ENCODE results near the gene CA10. TPM values are rescaled to one million over a fixed set of nuclear protein-coding genes. Genes with fewer than 3 reads are reported as not detected.

CA10 gene
- total and polyA plus RNA-seq, 2 experiments from 2014 or later, result 0.92 to 1.5 TPM

GRCh38 chr17:51683291-51683690, 475.2 kb downstream of the CA10 start:
- Histone ChIP-seq H3K4me3 (no peak overlapping the region), H3K27ac (ENCODE audit: low read depth) (no peak overlapping the region), H3F3A (replicated peaks; ENCODE audit: low read depth) (no peaks in the 10 kb centered on the region), H3K4me2 (no peak overlapping the region), H3K9me2 (ENCODE audit: insufficient read depth) (peaks cover 3% of the 10 kb centered on the region; the same call in 1 of the 2 replicates), H3K36me3 (ENCODE audit: insufficient read depth) (no peaks in the 10 kb centered on the region), H3K27me3 (ENCODE audit: insufficient read depth) (no peaks in the 10 kb centered on the region), H2AFZ (no peak overlapping the region), H4K20me1 (replicated peaks; ENCODE audit: insufficient read depth) (no peaks in the 10 kb centered on the region), H3K4me1 (ENCODE audit: insufficient read depth) (peaks cover 6% of the 10 kb centered on the region; the same call in 1 of the 2 replicates), H3K79me2 (replicated peaks; ENCODE audit: insufficient read depth) (no peaks in the 10 kb centered on the region)
- H3K9me3 Mint-ChIP-seq, result no peaks in the 10 kb centered on the region
- H3K4me1 Mint-ChIP-seq, result peaks cover 19% of the 10 kb centered on the region
- H3K4me3 Mint-ChIP-seq, result no peak overlapping the region
- DNase-seq (ENCODE audit: low spot score), result no peak
- TF ChIP-seq ZNF462 (CRISPR knock-in tag; IDR thresholded peaks at IDR 0.05), result no peak
- peaks cover 2% of the 10 kb centered on the region for H3K27me3 Mint-ChIP-seq (ENCODE audit: insufficient read depth, low read depth, poor library complexity)
- ATAC-seq, result no peak
- H3K27ac Mint-ChIP-seq, result no peak overlapping the region
- no peaks in the 10 kb centered on the region for H3K36me3 Mint-ChIP-seq (ENCODE audit: low read depth)

GRCh38 chr17:51682115-51682514, 476.4 kb downstream of the CA10 start:
- Histone ChIP-seq H3K36me3 (ENCODE audit: insufficient read depth) (no peaks in the 10 kb centered on the region), H3K27me3 (ENCODE audit: insufficient read depth) (no peaks in the 10 kb centered on the region), H3K4me3 (no peak overlapping the region), H3K4me1 (ENCODE audit: insufficient read depth) (peaks cover 6% of the 10 kb centered on the region; the same call in 1 of the 2 replicates), H3K4me2 (no peak overlapping the region), H3K79me2 (replicated peaks; ENCODE audit: insufficient read depth) (no peaks in the 10 kb centered on the region), H3F3A (replicated peaks; ENCODE audit: low read depth) (no peaks in the 10 kb centered on the region), H3K27ac (ENCODE audit: low read depth) (no peak overlapping the region), H3K9me2 (ENCODE audit: insufficient read depth) (peaks cover 3% of the 10 kb centered on the region; the same call in 1 of the 2 replicates), H2AFZ (no peak overlapping the region), H4K20me1 (replicated peaks; ENCODE audit: insufficient read depth) (no peaks in the 10 kb centered on the region)
- H3K4me1 Mint-ChIP-seq, result peaks cover 19% of the 10 kb centered on the region
- ATAC-seq (no peak), DNase-seq (ENCODE audit: low spot score) (no peak)
- H3K27ac Mint-ChIP-seq, result no peak overlapping the region
- H3K4me3 Mint-ChIP-seq, result no peak overlapping the region
- H3K27me3 Mint-ChIP-seq (ENCODE audit: insufficient read depth, low read depth, poor library complexity), result peaks cover 4% of the 10 kb centered on the region
- H3K36me3 Mint-ChIP-seq (ENCODE audit: low read depth), result no peaks in the 10 kb centered on the region
- no peaks in the 10 kb centered on the region for H3K9me3 Mint-ChIP-seq
- TF ChIP-seq CREB1 (CRISPR knock-in tag; IDR thresholded peaks at IDR 0.05; ENCODE audit: low read depth) (no peak), STAT1 (IDR thresholded peaks at IDR 0.05; ENCODE audit: unreplicated experiment) (no peak), POLR2AphosphoS5 (IDR thresholded peaks at IDR 0.05; ENCODE audit: low read depth) (no peak), ZNF462 (CRISPR knock-in tag; IDR thresholded peaks at IDR 0.05) (no peak), JUNB (IDR thresholded peaks at IDR 0.05; ENCODE audit: unreplicated experiment) (no peak), ZNF331 (CRISPR knock-in tag; IDR thresholded peaks at IDR 0.05; ENCODE audit: low read depth) (no peak), NANOG (IDR thresholded peaks at IDR 0.05; ENCODE audit: borderline replicate concordance) (no peak)

All from GM23338 (cell line).